Endodermal cell (in vitro differentiated cells): ENCODE data around the gene LGR5. TPM values are rescaled to one million over a fixed set of nuclear protein-coding genes. Genes with fewer than 3 reads are reported as not detected.

Source experiments
- DNase-seq: peaks from one replicate; pipeline ENCODE4 v3.0.0-alpha.2; 2017
- H3K27ac ChIP-seq: 2 replicates; pipeline ENCODE4 v1.5.1; 2013; ENCODE audit warnings: mild to moderate bottlenecking, low read depth, low read length, moderate library complexity
- H3K27me3 ChIP-seq: 2 replicates; pipeline ENCODE4 v1.6.1; 2013; ENCODE audit warnings: mild to moderate bottlenecking, low read length, moderate library complexity; ENCODE audit not compliant: insufficient read depth, control insufficient read depth, poor library complexity, severe bottlenecking
- H3K36me3 ChIP-seq: 2 replicates; pipeline ENCODE4 v1.7.0; 2013; ENCODE audit warnings: mild to moderate bottlenecking, low read length, moderate library complexity; ENCODE audit not compliant: control insufficient read depth, insufficient read depth
- H3K4me1 ChIP-seq: one replicate; pipeline ENCODE4 v1.7.0; 2013; ENCODE audit warnings: low read length; ENCODE audit not compliant: control insufficient read depth, insufficient read depth
- H3K4me3 ChIP-seq: 2 replicates; pipeline ENCODE4 v1.5.1; 2013; ENCODE audit warnings: mild to moderate bottlenecking, low read length, moderate library complexity
- H3K9ac ChIP-seq: 2 replicates; pipeline ENCODE4 v1.6.1; 2013; ENCODE audit warnings: mild to moderate bottlenecking, low read length, moderate library complexity; ENCODE audit not compliant: poor library complexity, severe bottlenecking; ENCODE audit errors: extremely low read depth
- H3K9me3 ChIP-seq: 2 replicates; pipeline ENCODE4 v1.6.1; 2013; ENCODE audit warnings: mild to moderate bottlenecking, low read length, moderate library complexity; ENCODE audit not compliant: control insufficient read depth
- H3K27ac Mint-ChIP-seq: 2 replicates; pipeline ENCODE4 v1.8.0; 2020; ENCODE audit warnings: mixed read lengths
- H3K27me3 Mint-ChIP-seq: 2 replicates; pipeline ENCODE4 v1.8.0; 2021; ENCODE audit warnings: mild to moderate bottlenecking, mixed read lengths; ENCODE audit not compliant: insufficient read depth
- H3K36me3 Mint-ChIP-seq: 2 replicates; pipeline ENCODE4 v1.8.0; 2020; ENCODE audit warnings: low read depth, mixed read lengths
- H3K4me1 Mint-ChIP-seq: 2 replicates; pipeline ENCODE4 v1.8.0; 2020; ENCODE audit warnings: mixed read lengths
- H3K4me3 Mint-ChIP-seq: 2 replicates; pipeline ENCODE4 v1.8.0; 2020; ENCODE audit warnings: mild to moderate bottlenecking, moderate library complexity, mixed read lengths
- H3K9me3 Mint-ChIP-seq: 2 replicates; pipeline ENCODE4 v1.8.0; 2020; ENCODE audit warnings: mild to moderate bottlenecking, mixed read lengths
- WGBS, 2 experiments: methylation state at CpG; one replicate each; pipeline versions ENCODE4 v1.1.5 to v1.1.7; 2013; ENCODE audit warnings: missing lambda C conversion rate in 2 of 2, mixed read lengths in 1 of 2; ENCODE audit not compliant: insufficient coverage in 1 of 2, insufficient read length in 1 of 2; 5-methylcytosine and 5-hydroxymethylcytosine counted together
- total RNA-seq, 2 donors: library from RNA; stranded (reverse); fragmentation: NEBNext Ultra II Directional in 1 of 2; extraction: Animal tissue kit (Norgen Biotek cat#: 25700) in 1 of 2; gene quantifications; 2 replicates in 1 of 2; 3 replicates in 1 of 2; pipeline ENCODE4 v1.2.1, GENCODE V29; 2021
- TF ChIP-seq, protein P1 (sequence below): fragments of 200-600 bp; sonication (generic); conservative IDR thresholded peaks from 2 replicates; pipeline ENCODE4 v1.5.0; 2021; ENCODE audit warnings: antibody characterized with exemption, mild to moderate bottlenecking

Gene LGR5
- total RNA-seq, 2 donors from 2014 or later, result 27.2 to 49.9 TPM

- H3K4me3 ChIP-seq, result no peak overlapping the region
- no peaks in the 10 kb centered on the region for H3K9me3 ChIP-seq
- TF ChIP-seq, protein P1, sequence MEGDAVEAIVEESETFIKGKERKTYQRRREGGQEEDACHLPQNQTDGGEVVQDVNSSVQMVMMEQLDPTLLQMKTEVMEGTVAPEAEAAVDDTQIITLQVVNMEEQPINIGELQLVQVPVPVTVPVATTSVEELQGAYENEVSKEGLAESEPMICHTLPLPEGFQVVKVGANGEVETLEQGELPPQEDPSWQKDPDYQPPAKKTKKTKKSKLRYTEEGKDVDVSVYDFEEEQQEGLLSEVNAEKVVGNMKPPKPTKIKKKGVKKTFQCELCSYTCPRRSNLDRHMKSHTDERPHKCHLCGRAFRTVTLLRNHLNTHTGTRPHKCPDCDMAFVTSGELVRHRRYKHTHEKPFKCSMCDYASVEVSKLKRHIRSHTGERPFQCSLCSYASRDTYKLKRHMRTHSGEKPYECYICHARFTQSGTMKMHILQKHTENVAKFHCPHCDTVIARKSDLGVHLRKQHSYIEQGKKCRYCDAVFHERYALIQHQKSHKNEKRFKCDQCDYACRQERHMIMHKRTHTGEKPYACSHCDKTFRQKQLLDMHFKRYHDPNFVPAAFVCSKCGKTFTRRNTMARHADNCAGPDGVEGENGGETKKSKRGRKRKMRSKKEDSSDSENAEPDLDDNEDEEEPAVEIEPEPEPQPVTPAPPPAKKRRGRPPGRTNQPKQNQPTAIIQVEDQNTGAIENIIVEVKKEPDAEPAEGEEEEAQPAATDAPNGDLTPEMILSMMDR, result no peak
- H3K36me3 ChIP-seq, result peaks cover 99% of the 10 kb centered on the region
- H3K27ac ChIP-seq, result no peak overlapping the region
- no peak overlapping the region for H3K9ac ChIP-seq
- H3K27me3 ChIP-seq, result no peaks in the 10 kb centered on the region
- H3K27ac Mint-ChIP-seq, result no peak overlapping the region
- no peaks in the 10 kb centered on the region for H3K27me3 Mint-ChIP-seq
- peaks cover 6% of the 10 kb centered on the region for H3K4me1 Mint-ChIP-seq
- DNase-seq, result no peak
- H3K9me3 Mint-ChIP-seq, result no peaks in the 10 kb centered on the region
- H3K4me3 Mint-ChIP-seq, result no peak overlapping the region
- WGBS, 2 experiments, result 92 to 95% methylated on average over 5 of the region's 5 CpGs
- no peaks in the 10 kb centered on the region for H3K4me1 ChIP-seq
- peaks cover 85% of the 10 kb centered on the region for H3K36me3 Mint-ChIP-seq
These were observed 186.5 kb downstream of the LGR5 start for GRCh38 chr12:71626098-71626497.

GRCh38 chr12:71626768-71627167 is 187.2 kb downstream of the LGR5 start:
- no peaks in the 10 kb centered on the region for H3K4me1 ChIP-seq
- no peaks in the 10 kb centered on the region for H3K27me3 ChIP-seq
- H3K9ac ChIP-seq, result no peak overlapping the region
- Mint-ChIP-seq H3K36me3 (peaks cover 82% of the 10 kb centered on the region), H3K9me3 (no peaks in the 10 kb centered on the region), H3K27ac (no peak overlapping the region), H3K4me1 (peaks cover 5% of the 10 kb centered on the region), H3K27me3 (no peaks in the 10 kb centered on the region), H3K4me3 (no peak overlapping the region)
- TF ChIP-seq, protein P1, result no peak
- no peaks in the 10 kb centered on the region for H3K9me3 ChIP-seq
- no peak overlapping the region for H3K4me3 ChIP-seq
- DNase-seq, result no peak
- H3K27ac ChIP-seq, result no peak overlapping the region
- 92 to 100% methylated on average over 1 to 2 of the region's 3 CpGs for WGBS, 2 experiments
- H3K36me3 ChIP-seq, result peaks cover 99% of the 10 kb centered on the region

DNA sequence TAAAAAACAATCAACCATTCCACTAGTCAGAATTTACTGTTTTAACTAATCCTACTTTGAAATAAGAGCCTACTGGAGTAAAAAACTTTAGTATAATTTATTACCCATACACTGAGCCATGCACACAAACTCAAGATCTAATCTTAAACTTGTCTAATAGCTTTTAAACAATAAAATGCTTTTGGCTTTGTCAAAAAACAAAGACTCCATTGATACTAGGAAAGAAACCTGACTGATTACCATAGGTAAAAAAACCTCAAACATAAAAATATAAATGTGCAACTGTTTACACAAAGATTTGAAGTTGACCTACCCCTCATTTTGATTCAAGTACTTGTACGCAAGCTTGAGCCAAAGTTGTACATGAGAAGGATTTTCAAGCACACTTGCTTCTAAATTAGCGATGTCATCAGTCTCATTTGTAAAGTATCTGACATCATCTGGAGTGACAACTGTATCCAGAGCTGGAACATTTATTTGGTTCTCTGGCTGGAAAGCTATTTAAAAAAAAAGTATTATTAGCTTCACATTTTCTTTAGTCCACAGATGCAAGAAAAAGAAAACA is 187.9 kb downstream of the LGR5 start:
- no peaks in the 10 kb centered on the region for H3K4me1 ChIP-seq
- no peak overlapping the region for H3K9ac ChIP-seq
- no peaks in the 10 kb centered on the region for H3K9me3 ChIP-seq
- no peak overlapping the region for H3K4me3 Mint-ChIP-seq
- no peaks in the 10 kb centered on the region for H3K4me1 Mint-ChIP-seq
- no peak overlapping the region for H3K27ac Mint-ChIP-seq
- no peaks in the 10 kb centered on the region for H3K9me3 Mint-ChIP-seq
- H3K4me3 ChIP-seq, result no peak overlapping the region
- H3K36me3 Mint-ChIP-seq, result peaks cover 82% of the 10 kb centered on the region
- DNase-seq, result no peak
- peaks cover 100% of the 10 kb centered on the region for H3K36me3 ChIP-seq
- TF ChIP-seq, protein P1, result no peak
- H3K27me3 ChIP-seq, result no peaks in the 10 kb centered on the region
- no peak overlapping the region for H3K27ac ChIP-seq
- H3K27me3 Mint-ChIP-seq, result no peaks in the 10 kb centered on the region
- WGBS, 2 experiments, result 97 to 100% methylated on average over 2 of the region's 2 CpGs

Other genes starting within 250 kb of the LGR5 start
- gene ZFC3H1, start 224.1 kb downstream of the LGR5 start, total RNA-seq, result 10 to 100 TPM; 40.5 to 46.0 TPM
- 1 to 10 TPM; 7.2 to 9.3 TPM for gene THAP2, start 224.5 kb downstream of the LGR5 start, total RNA-seq
- gene TMEM19, start 246.3 kb downstream of the LGR5 start, total RNA-seq, result 10 to 100 TPM; 12.7 to 15.9 TPM